ENCODE results near the gene CASTOR2. TPM values are rescaled to one million over a fixed set of nuclear protein-coding genes. Genes with fewer than 3 reads are reported as not detected.
A peak's percentile ranks its signal among the peaks of the same experiment; 100 is the strongest.

The CASTOR2 gene
- total RNA-seq, 2 donors from 2014 or later: 96.5 to 116 TPM

GRCh38 chr7:75033064-75033463 is 68.6 kb downstream of the CASTOR2 start:
- 71 to 76% methylated on average over 6 to 8 of the region's 8 CpGs for WGBS, 2 experiments (ENCODE audit: insufficient coverage in 1 of 2, insufficient read length in 1 of 2)
- H3K27me3 ChIP-seq (ENCODE audit: control insufficient read depth, insufficient read depth, low read length, poor library complexity, severe bottlenecking): no peaks in the 10 kb centered on the region
- peaks cover 3% of the 10 kb centered on the region for H3K9me3 Mint-ChIP-seq
- H3K36me3 Mint-ChIP-seq (ENCODE audit: low read depth): peaks cover 29% of the 10 kb centered on the region
- H3K4me1 ChIP-seq (ENCODE audit: control insufficient read depth, insufficient read depth, low read length): no peaks in the 10 kb centered on the region
- no peak overlapping the region for H3K4me3 Mint-ChIP-seq
- DNase-seq: peak; percentile 90
- no peak overlapping the region for H3K9ac ChIP-seq (ENCODE audit: extremely low read depth, low read length, poor library complexity, severe bottlenecking)
- H3K27ac Mint-ChIP-seq: no peak overlapping the region
- TF ChIP-seq CTCF (conservative IDR thresholded peaks at IDR 0.05): peak; percentile 75
- no peaks in the 10 kb centered on the region for H3K4me1 Mint-ChIP-seq
- no peaks in the 10 kb centered on the region for H3K9me3 ChIP-seq (ENCODE audit: control insufficient read depth, low read length)
- no peak overlapping the region for H3K27ac ChIP-seq (ENCODE audit: low read depth, low read length)
- no peak overlapping the region for H3K4me3 ChIP-seq (ENCODE audit: low read length)
- H3K27me3 Mint-ChIP-seq (ENCODE audit: insufficient read depth): no peaks in the 10 kb centered on the region
- peaks cover 28% of the 10 kb centered on the region for H3K36me3 ChIP-seq (ENCODE audit: control insufficient read depth, insufficient read depth, low read length)

- Mint-ChIP-seq H3K4me3 (no peak overlapping the region), H3K36me3 (ENCODE audit: low read depth) (peaks cover 22% of the 10 kb centered on the region)
Measured at GRCh38 chr7:75033826-75034225, 69.3 kb downstream of the CASTOR2 start.

GRCh38 chr7:75038508-75038907 is 74.0 kb downstream of the CASTOR2 start:
- H3K4me3 Mint-ChIP-seq: no peak overlapping the region
- Histone ChIP-seq H3K4me3 (ENCODE audit: low read length) (no peak overlapping the region), H3K27me3 (ENCODE audit: control insufficient read depth, insufficient read depth, low read length, poor library complexity, severe bottlenecking) (no peaks in the 10 kb centered on the region), H3K9ac (ENCODE audit: extremely low read depth, low read length, poor library complexity, severe bottlenecking) (no peak overlapping the region), H3K27ac (ENCODE audit: low read depth, low read length) (no peak overlapping the region), H3K9me3 (ENCODE audit: control insufficient read depth, low read length) (no peaks in the 10 kb centered on the region), H3K4me1 (ENCODE audit: control insufficient read depth, insufficient read depth, low read length) (no peaks in the 10 kb centered on the region), H3K36me3 (ENCODE audit: control insufficient read depth, insufficient read depth, low read length) (peaks cover 19% of the 10 kb centered on the region)
- H3K9me3 Mint-ChIP-seq: no peaks in the 10 kb centered on the region
- peaks cover 13% of the 10 kb centered on the region for H3K36me3 Mint-ChIP-seq (ENCODE audit: low read depth)
- 90 to 91% methylated on average over 4 to 7 of the region's 8 CpGs for WGBS, 2 experiments (ENCODE audit: insufficient coverage in 1 of 2, insufficient read length in 1 of 2)
- peaks cover 2% of the 10 kb centered on the region for H3K4me1 Mint-ChIP-seq
- no peaks in the 10 kb centered on the region for H3K27me3 Mint-ChIP-seq (ENCODE audit: insufficient read depth)
- no peak for TF ChIP-seq CTCF (conservative IDR thresholded peaks at IDR 0.05)
- H3K27ac Mint-ChIP-seq: no peak overlapping the region
- DNase-seq: no peak

More at GRCh38 chr7:75033826-75034225, 69.3 kb downstream of the CASTOR2 start:
- no peak overlapping the region for H3K4me3 ChIP-seq (ENCODE audit: low read length)
- H3K27me3 ChIP-seq (ENCODE audit: control insufficient read depth, insufficient read depth, low read length, poor library complexity, severe bottlenecking): no peaks in the 10 kb centered on the region
- 90 to 95% methylated on average over 8 of the region's 8 CpGs for WGBS, 2 experiments (ENCODE audit: insufficient coverage in 1 of 2, insufficient read length in 1 of 2)
- no peak overlapping the region for H3K27ac ChIP-seq (ENCODE audit: low read depth, low read length)
- H3K4me1 Mint-ChIP-seq: no peaks in the 10 kb centered on the region
- no peaks in the 10 kb centered on the region for H3K9me3 ChIP-seq (ENCODE audit: control insufficient read depth, low read length)
- TF ChIP-seq CTCF (conservative IDR thresholded peaks at IDR 0.05): no peak
- no peak overlapping the region for H3K27ac Mint-ChIP-seq
- no peaks in the 10 kb centered on the region for H3K9me3 Mint-ChIP-seq
- no peaks in the 10 kb centered on the region for H3K27me3 Mint-ChIP-seq (ENCODE audit: insufficient read depth)
- H3K9ac ChIP-seq (ENCODE audit: extremely low read depth, low read length, poor library complexity, severe bottlenecking): no peak overlapping the region
- peaks cover 21% of the 10 kb centered on the region for H3K36me3 ChIP-seq (ENCODE audit: control insufficient read depth, insufficient read depth, low read length)
- DNase-seq: no peak
- H3K4me1 ChIP-seq (ENCODE audit: control insufficient read depth, insufficient read depth, low read length): no peaks in the 10 kb centered on the region

Data from endodermal cell (in vitro differentiated cells).